HepG2 (cell line): ENCODE measurements around the gene PSEN2. TPM values are rescaled to one million over a fixed set of nuclear protein-coding genes. Genes with fewer than 3 reads are reported as not detected.

Experiments
- CBFB ChIP-seq: sonication (generic); formaldehyde crosslinking; IDR thresholded peaks from 2 replicates; pipeline ENCODE4 v1.4.0; 2020; ENCODE audit warnings: missing genetic modification reagents
- FOXM1 ChIP-seq: sonication (generic); formaldehyde crosslinking; IDR thresholded peaks from 2 replicates; pipeline ENCODE4 v1.5.0; 2020; ENCODE audit warnings: missing genetic modification reagents
- GPN1 ChIP-seq: sonication (generic); formaldehyde crosslinking; IDR thresholded peaks from 2 replicates; pipeline ENCODE4 v1.5.1; 2020; ENCODE audit warnings: missing genetic modification reagents, borderline replicate concordance
- MAFG ChIP-seq: sonication (generic); formaldehyde crosslinking; IDR thresholded peaks from 2 replicates; pipeline ENCODE4 v1.5.1; 2020; ENCODE audit warnings: mild to moderate bottlenecking, missing genetic modification reagents
- POLR2AphosphoS2 ChIP-seq: IDR thresholded peaks from 2 replicates; pipeline ENCODE4 v1.6.1; 2011; ENCODE audit warnings: low read depth, low read length, improper control_type of control experiment
- SMAD9 ChIP-seq: sonication (generic); formaldehyde crosslinking; IDR thresholded peaks from 2 replicates; pipeline ENCODE4 v1.5.1; 2020; ENCODE audit warnings: mild to moderate bottlenecking, missing genetic modification reagents
- ZNF205 ChIP-seq: IDR thresholded peaks from 2 replicates; pipeline ENCODE4 v1.6.1; 2018; ENCODE audit warnings: missing biosample characterization, missing genetic modification reagents
- ZNF296 ChIP-seq: sonication (generic); formaldehyde crosslinking; conservative IDR thresholded peaks from 2 replicates; pipeline ENCODE4 v1.5.0; 2020; ENCODE audit warnings: mild to moderate bottlenecking, missing genetic modification reagents
- ZNF441 ChIP-seq: sonication (generic); formaldehyde crosslinking; IDR thresholded peaks from 2 replicates; pipeline ENCODE4 v1.7.0; 2021; ENCODE audit warnings: missing genetic modification reagents, borderline replicate concordance
- ZNF496 ChIP-seq: sonication (generic); formaldehyde crosslinking; IDR thresholded peaks from 2 replicates; pipeline ENCODE4 v1.8.1; 2023; ENCODE audit warnings: mild to moderate bottlenecking, moderate library complexity, missing genetic modification reagents; ENCODE audit not compliant: insufficient replicate concordance
- ZNF556 ChIP-seq: sonication (generic); formaldehyde crosslinking; IDR thresholded peaks from 2 replicates; pipeline ENCODE4 v1.4.0; 2020; ENCODE audit warnings: mild to moderate bottlenecking, missing genetic modification reagents, borderline replicate concordance
- ZNF782 ChIP-seq: sonication (generic); formaldehyde crosslinking; IDR thresholded peaks from 2 replicates; pipeline ENCODE4 v1.4.0; 2020; ENCODE audit warnings: missing genetic modification reagents, mild to moderate bottlenecking, borderline replicate concordance
- ZNF790 ChIP-seq: sonication (generic); formaldehyde crosslinking; IDR thresholded peaks from 2 replicates; pipeline ENCODE4 v1.8.0; 2022; ENCODE audit warnings: missing genetic modification reagents, mild to moderate bottlenecking, borderline replicate concordance
- polyA plus RNA-seq, 8 experiments: library from polyadenylated mRNA; depleted of rRNA in 3 of 8; stranded (reverse) in 7 of 8; unstranded in 1 of 8; fragments of >200 nt; fragmentation: Illumina TruSeq in 4 of 8; extraction: Trizol in 4 of 8; gene quantifications; 2 replicates each; pipeline versions ENCODE4 v1.2.1 to v1.2.3, GENCODE V29; 2011 to 2016; ENCODE audit warnings: low read depth in 4 of 8, missing spikeins in 1 of 8, mixed read lengths in 1 of 8; ENCODE audit not compliant: insufficient read depth in 1 of 8
- total RNA-seq, 5 experiments: library from RNA; depleted of rRNA; stranded (reverse); fragments of >200 nt; fragmentation: Illumina TruSeq; extraction: Trizol; gene quantifications; 2 replicates each; pipeline ENCODE4 v1.2.3, GENCODE V29; 2016; ENCODE audit warnings: low read depth in 1 of 5
- TF ChIP-seq, protein P1 (sequence below): sonication (generic); formaldehyde crosslinking; IDR thresholded peaks from 2 replicates; pipeline ENCODE4 v1.4.0; 2020; ENCODE audit warnings: missing genetic modification reagents
- TF ChIP-seq, protein P2 (sequence below): IDR thresholded peaks from 2 replicates; pipeline ENCODE4 v1.6.1; 2018; ENCODE audit warnings: missing genetic modification reagents, mild to moderate bottlenecking, missing compliant biosample characterization
- TF ChIP-seq, protein P3 (sequence below): IDR thresholded peaks from 2 replicates; pipeline ENCODE4 v1.6.1; 2016; ENCODE audit warnings: low read depth, control low read depth
- TF ChIP-seq, protein P4 (sequence below): sonication (generic); formaldehyde crosslinking; IDR thresholded peaks from 2 replicates; pipeline ENCODE4 v1.5.0; 2020; ENCODE audit warnings: missing genetic modification reagents
- TF ChIP-seq, protein P5 (sequence below): sonication (generic); formaldehyde crosslinking; IDR thresholded peaks from 2 replicates; pipeline ENCODE4 v1.5.1; 2020; ENCODE audit warnings: missing genetic modification reagents, mild to moderate bottlenecking, borderline replicate concordance

Gene PSEN2
- total and polyA plus RNA-seq, 2 of the 13 experiments (the other 11 are each of a cell fraction or from before 2014, with no cell fraction given): 5.9 to 13.1 TPM

DNA sequence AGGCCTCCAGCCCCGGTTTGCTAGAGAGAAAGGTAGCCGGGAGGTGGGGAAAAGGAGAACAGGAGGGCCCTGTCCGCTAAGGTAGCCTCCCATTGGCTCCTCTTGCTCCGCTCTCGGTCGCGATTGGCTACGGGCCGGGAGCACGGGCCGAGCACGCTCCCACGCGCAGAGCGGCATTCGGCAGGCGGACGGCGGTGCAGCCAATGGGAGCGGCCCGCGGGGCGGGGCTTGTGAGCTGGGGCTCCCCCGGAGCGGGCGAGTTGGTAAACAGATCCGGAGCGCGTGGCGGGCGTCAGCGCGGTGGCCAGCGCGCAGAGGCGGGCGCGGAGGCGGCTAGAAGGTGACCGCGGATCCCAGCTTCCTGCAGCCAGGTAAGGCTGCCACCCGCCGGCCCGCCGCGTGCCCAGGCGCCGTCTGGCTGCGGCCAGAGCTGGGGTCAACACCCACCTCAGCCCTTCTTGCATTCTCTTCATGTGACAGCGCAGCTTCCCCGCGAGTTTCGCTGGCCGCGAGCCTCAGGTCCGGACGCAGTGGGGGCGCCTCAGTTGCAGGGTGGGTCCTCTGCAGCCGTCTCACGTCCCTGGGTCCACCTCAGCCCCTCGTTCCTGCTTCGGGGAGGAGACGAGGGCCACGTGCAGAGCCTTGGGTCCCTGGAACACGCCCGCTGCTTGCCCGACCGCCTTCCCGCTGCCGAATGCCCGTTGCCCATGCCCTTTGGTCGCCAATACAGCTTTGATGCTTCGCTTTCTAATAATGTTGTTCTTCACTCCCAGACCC, 69.8 kb downstream of the PSEN2 start, which contains the start of gene COQ8A (continued):
- TF ChIP-seq, protein P1, sequence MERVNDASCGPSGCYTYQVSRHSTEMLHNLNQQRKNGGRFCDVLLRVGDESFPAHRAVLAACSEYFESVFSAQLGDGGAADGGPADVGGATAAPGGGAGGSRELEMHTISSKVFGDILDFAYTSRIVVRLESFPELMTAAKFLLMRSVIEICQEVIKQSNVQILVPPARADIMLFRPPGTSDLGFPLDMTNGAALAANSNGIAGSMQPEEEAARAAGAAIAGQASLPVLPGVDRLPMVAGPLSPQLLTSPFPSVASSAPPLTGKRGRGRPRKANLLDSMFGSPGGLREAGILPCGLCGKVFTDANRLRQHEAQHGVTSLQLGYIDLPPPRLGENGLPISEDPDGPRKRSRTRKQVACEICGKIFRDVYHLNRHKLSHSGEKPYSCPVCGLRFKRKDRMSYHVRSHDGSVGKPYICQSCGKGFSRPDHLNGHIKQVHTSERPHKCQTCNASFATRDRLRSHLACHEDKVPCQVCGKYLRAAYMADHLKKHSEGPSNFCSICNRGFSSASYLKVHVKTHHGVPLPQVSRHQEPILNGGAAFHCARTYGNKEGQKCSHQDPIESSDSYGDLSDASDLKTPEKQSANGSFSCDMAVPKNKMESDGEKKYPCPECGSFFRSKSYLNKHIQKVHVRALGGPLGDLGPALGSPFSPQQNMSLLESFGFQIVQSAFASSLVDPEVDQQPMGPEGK (CRISPR knock-in tag): 0 out of 2 replicates have a peak, but pooled peaks have one; percentile 9
- TF ChIP-seq ZNF496 (no peak), ZNF296 (CRISPR knock-in tag) (no peak), POLR2AphosphoS2 (no peak), MAFG (CRISPR knock-in tag) (no peak), FOXM1 (CRISPR knock-in tag) (no peak), ZNF790 (no peak; the same call in 1 of the 2 replicates), CBFB (no peak), ZNF556 (CRISPR knock-in tag) (no peak), ZNF782 (CRISPR knock-in tag) (peak; percentile 15; the same call in 1 of the 2 replicates), SMAD9 (no peak), GPN1 (CRISPR knock-in tag) (no peak), ZNF205 (0 out of 2 replicates have a peak, but pooled peaks have one; percentile 20), ZNF441 (no peak; the same call in 1 of the 2 replicates)
- TF ChIP-seq, protein P2, sequence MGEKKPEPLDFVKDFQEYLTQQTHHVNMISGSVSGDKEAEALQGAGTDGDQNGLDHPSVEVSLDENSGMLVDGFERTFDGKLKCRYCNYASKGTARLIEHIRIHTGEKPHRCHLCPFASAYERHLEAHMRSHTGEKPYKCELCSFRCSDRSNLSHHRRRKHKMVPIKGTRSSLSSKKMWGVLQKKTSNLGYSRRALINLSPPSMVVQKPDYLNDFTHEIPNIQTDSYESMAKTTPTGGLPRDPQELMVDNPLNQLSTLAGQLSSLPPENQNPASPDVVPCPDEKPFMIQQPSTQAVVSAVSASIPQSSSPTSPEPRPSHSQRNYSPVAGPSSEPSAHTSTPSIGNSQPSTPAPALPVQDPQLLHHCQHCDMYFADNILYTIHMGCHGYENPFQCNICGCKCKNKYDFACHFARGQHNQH (CRISPR knock-in tag): no peak; the same call in 1 of the 2 replicates
- TF ChIP-seq, protein P3, sequence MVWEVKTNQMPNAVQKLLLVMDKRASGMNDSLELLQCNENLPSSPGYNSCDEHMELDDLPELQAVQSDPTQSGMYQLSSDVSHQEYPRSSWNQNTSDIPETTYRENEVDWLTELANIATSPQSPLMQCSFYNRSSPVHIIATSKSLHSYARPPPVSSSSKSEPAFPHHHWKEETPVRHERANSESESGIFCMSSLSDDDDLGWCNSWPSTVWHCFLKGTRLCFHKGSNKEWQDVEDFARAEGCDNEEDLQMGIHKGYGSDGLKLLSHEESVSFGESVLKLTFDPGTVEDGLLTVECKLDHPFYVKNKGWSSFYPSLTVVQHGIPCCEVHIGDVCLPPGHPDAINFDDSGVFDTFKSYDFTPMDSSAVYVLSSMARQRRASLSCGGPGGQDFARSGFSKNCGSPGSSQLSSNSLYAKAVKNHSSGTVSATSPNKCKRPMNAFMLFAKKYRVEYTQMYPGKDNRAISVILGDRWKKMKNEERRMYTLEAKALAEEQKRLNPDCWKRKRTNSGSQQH (CRISPR knock-in tag): no peak
- TF ChIP-seq, protein P4, sequence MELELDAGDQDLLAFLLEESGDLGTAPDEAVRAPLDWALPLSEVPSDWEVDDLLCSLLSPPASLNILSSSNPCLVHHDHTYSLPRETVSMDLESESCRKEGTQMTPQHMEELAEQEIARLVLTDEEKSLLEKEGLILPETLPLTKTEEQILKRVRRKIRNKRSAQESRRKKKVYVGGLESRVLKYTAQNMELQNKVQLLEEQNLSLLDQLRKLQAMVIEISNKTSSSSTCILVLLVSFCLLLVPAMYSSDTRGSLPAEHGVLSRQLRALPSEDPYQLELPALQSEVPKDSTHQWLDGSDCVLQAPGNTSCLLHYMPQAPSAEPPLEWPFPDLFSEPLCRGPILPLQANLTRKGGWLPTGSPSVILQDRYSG (CRISPR knock-in tag): no peak
- TF ChIP-seq, protein P5, sequence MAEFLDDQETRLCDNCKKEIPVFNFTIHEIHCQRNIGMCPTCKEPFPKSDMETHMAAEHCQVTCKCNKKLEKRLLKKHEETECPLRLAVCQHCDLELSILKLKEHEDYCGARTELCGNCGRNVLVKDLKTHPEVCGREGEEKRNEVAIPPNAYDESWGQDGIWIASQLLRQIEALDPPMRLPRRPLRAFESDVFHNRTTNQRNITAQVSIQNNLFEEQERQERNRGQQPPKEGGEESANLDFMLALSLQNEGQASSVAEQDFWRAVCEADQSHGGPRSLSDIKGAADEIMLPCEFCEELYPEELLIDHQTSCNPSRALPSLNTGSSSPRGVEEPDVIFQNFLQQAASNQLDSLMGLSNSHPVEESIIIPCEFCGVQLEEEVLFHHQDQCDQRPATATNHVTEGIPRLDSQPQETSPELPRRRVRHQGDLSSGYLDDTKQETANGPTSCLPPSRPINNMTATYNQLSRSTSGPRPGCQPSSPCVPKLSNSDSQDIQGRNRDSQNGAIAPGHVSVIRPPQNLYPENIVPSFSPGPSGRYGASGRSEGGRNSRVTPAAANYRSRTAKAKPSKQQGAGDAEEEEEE (CRISPR knock-in tag): no peak
